Measurements from ENCODE around the gene ZNF592.

Gene ZNF592

GRCh38 chr15:84805221-84805620, 56.8 kb downstream of the ZNF592 start:
- DNase-seq (ENCODE audit: low spot score), result no peak

DNA sequence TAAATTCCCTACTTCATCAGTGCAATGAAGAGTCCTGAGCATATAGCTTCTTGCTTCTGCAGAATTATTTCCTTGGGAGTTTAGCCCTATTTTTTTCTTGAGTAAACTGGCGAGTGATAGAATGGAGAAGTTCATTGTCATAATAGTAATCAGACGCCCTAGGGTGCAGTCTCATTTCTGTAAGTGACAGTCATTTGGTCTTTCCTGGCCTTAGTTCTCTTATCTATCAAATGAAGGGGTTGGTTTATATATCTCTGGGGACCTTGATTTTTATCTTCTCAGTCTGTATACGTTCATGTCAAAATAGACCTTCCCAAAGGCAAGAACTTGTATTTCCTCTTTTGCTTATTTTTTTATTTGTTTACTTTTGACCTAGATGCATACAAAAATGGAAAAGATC, 58.8 kb downstream of the ZNF592 start:
- no peak for DNase-seq (ENCODE audit: low spot score)

DNA sequence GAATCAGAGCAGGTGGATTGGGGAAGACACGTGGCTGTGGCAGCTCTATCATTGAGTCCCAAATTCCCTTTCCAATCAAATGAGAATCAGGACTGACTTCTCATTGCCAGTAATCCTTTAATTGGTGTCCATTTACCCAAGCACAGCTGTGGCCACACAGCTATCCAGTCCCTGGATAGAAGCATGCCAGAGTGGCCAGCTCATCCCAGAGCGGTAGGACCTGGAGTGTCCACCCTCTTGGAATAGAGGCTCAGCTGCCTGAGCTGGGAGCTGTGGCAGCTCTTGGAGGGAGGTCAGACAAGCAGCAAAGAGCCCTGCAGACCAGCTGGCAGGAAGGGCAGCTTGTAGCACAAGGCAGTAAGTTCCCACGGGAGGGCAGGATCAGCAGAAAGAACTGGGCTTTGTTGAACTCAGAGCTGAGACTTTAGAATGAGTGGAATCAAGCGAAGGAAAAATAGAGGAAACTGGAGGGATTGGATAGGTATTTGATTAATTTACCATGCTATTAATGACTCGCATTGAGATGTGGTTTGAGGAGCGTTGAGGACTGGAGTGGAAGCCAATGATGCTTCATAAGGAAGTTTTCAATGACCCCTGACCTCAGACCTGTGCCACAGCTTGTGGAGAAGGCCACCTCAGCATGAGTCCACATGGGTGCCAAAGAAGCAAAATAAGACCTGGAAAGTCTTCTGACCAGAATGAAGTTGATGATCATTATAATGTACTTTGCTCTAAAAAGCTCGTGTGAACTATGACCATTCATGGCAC, 61.9 kb downstream of the ZNF592 start:
- DNase-seq (ENCODE audit: low spot score), result peak; percentile 24

DNA sequence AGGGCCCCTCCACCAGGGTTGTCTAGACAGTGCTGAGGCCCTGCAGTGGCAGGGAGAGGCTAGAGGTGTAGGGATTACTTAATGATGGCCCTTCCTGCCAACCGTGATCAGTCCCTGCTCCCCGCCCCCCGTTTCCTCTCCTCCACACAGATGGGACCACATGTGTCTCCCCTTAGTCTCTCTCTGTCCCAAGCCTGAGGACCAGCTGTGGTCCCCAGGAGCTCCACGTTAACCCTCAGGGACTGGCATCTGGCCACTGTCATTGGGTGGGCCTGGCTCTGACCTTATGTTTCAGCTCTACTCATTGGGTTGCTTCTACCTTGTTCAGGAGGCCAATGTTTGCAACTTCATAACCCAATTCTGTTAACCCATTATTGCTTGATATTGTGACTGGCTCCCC, 62.8 kb downstream of the ZNF592 start:
- DNase-seq (ENCODE audit: low spot score), result no peak

- no peak for DNase-seq (ENCODE audit: low spot score)
Observed at GRCh38 chr15:84811828-84812227, 63.4 kb downstream of the ZNF592 start.

DNA sequence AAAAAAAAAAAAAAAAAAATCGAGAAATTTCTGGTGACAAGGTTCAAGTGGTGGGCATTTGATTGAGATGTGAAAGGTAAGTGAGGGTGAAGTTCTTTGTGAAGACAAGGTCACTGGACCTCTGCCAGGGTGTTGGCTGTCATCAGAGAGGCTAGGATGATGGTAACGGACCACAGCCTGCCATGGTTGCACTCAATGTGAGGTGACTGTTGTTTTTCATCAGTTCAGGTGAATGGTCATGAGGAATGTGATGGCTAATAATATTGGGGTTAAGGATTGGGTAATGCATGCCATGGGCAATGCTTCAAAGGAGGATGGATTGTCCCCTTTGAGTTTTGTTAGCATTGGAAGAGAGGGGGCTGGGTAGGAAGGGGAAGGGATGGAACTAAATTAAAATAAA, 64.5 kb downstream of the ZNF592 start:
- DNase-seq (ENCODE audit: low spot score), result no peak

- DNase-seq (ENCODE audit: low spot score), result no peak
Observed at GRCh38 chr15:84813435-84813834, 65.0 kb downstream of the ZNF592 start.

GRCh38 chr15:84813931-84814330, 65.5 kb downstream of the ZNF592 start:
- no peak for DNase-seq (ENCODE audit: low spot score)

- DNase-seq (ENCODE audit: low spot score), result no peak
Observed at GRCh38 chr15:84814916-84815315, 66.5 kb downstream of the ZNF592 start.

- no peak for DNase-seq (ENCODE audit: low spot score)
Observed at GRCh38 chr15:84816694-84817465, 68.5 kb downstream of the ZNF592 start, which contains the start of gene ALPK3. Gene ALPK3, plus strand, starts transcription at chr15:84817356. Its CDS starts 97 bp downstream, at chr15:84817453.

DNA sequence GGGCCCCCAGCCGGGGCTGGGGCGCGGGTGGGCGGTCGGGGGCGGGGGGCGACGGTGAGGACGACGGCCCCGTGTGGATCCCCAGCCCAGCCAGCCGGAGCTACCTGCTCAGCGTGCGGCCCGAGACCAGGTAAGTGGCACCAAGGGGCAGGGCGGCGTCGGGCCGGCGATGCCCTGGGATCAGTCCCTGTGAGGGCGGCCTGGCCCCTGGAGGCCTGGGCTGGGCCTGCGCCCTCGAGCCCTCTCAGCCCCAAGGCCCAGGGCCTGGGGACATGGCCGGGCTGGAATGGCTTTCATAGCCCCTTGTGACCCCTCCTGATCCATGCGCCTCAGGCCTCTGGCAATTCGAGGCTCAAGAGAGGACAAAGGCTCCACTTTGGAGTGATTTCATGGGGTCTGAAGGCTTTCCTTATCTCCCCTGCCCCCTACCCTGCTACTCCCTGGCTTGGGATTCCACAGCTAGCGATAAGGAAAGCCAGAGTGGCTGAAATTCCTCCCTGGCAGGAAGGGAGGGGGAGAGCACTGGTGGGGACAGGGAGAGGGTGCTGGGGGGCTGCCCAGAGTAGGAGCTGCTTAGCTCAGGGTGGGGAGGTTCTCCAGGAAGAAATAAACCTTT, 69.2 kb downstream of the ZNF592 start:
- no peak for DNase-seq (ENCODE audit: low spot score)

- no peak for DNase-seq (ENCODE audit: low spot score)
Observed at GRCh38 chr15:84818261-84819131, 70.1 kb downstream of the ZNF592 start.

GRCh38 chr15:84819291-84819768, 70.9 kb downstream of the ZNF592 start:
- no peak for DNase-seq (ENCODE audit: low spot score)

DNA sequence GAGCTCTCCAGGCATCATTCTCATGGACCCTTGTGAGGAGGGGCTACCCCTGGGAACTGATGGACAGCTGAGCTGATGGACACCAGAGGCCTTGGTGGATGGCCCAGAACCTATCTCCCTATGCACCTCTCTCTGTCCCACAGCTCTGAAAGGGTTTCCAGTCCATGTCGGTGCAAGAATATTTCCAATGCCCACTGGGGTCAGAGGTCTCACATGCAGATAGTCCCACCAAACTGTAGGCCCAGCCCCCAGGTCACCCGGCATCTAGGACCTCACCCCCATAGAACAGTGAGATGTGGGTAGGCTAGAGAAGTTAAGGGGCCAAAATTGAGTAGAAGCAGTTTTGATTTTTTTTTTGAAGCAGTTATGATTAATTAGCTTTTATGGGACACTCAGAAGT, 71.4 kb downstream of the ZNF592 start:
- DNase-seq (ENCODE audit: low spot score), result no peak

- DNase-seq (ENCODE audit: low spot score), result no peak
Observed at GRCh38 chr15:84821501-84822021, 73.2 kb downstream of the ZNF592 start.

- no peak for DNase-seq (ENCODE audit: low spot score)
Observed at GRCh38 chr15:84822653-84823281, 74.4 kb downstream of the ZNF592 start.

DNA sequence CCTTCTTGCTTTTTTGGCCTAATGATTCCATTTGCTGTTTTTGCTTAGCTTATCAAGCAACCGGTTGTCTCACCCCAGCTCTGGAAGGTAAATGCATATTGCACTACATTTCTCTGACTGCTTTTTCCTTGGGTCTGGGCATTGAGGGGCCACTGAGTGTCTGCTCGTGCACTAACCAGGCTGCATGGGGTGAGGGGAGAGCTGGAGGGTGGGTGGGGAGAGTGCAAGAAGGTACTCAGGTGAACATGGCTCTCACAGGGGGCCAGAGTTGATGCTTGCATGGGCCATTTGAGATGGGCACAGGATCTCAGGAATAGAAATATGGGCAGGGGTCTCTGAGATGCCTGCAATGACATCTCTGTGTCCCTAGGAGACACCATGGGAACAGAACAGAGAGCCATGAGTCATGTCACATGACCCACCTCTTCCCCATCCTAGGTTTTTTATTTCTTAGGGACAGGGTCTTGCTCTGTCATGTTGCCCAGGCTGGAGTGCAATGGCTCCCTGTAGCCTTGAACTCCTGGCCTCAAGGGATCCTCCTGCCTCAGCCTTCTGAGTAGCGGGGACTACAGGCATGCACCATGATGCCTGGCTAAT, 75.0 kb downstream of the ZNF592 start:
- no peak for DNase-seq (ENCODE audit: low spot score)

DNA sequence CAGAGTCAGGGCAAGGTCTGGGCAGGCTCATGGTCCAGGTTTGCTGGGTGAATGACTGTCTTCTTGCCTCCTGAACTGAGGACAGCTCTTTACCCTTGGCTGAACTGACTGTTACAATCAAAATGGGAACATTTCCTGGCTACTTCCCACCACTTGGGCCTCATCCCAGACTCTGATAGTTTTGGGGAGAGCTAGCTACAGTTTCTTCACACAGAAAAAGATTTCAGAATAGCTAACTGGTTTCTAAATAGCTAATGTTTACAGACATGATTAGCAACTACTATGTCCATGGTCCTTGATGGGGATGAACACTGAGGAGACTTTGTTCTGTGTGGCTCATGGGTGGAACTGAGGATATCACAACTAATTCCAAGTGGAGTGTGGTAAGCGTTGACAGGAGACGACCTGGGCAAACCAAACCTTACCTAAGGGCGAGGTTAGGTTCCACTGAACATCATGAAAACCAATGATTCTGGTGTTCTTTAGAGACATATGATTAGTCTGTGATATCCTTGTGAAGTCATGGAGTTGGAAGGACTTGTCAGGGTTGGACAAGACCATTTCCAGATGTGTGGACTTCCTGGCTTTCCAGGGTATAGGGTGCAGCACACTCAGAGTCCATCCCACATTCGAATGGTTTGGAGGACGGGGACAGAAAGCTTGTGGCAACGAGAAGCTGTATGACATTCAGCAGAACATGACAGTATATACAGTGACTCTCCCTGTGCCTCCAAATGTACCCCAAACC, 76.0 kb downstream of the ZNF592 start:
- DNase-seq (ENCODE audit: low spot score), result no peak

- DNase-seq (ENCODE audit: low spot score), result no peak
Observed at GRCh38 chr15:84826369-84826823, 78.0 kb downstream of the ZNF592 start.

GRCh38 chr15:84827246-84827645, 78.9 kb downstream of the ZNF592 start:
- no peak for DNase-seq (ENCODE audit: low spot score)

All from RKO (cell line).